GM21526 (cell line): ENCODE results near the gene ALDH3B1.
"Not testable (repeated sequence)": the region's sequence is repeated elsewhere in the genome, so short reads cannot be mapped to it uniquely, and the experiment has no call there.

Experiments used
- ATAC-seq: cut with Tn5 transposase; IDR thresholded peaks from one replicate; pipeline ENCODE4 v1.9.1; 2021; ENCODE audit warnings: moderate library complexity; ENCODE audit not compliant: unreplicated experiment, low FRiP score

The ALDH3B1 gene

GRCh38 chr11:68010090-68011041 lies at the start of gene ALDH3B1:
Gene ALDH3B1 (plus strand): TSS chr11:68010327. CDS start chr11:68015298, 4,971 bp downstream.
- ATAC-seq: no peak

- ATAC-seq: not testable (repeated sequence)
Observed at GRCh38 chr11:67963217-67963616, 46.9 kb upstream of the ALDH3B1 start.

GRCh38 chr11:67963879-67964278 lies 46.2 kb upstream of the ALDH3B1 start:
- ATAC-seq: not testable (repeated sequence)

GRCh38 chr11:67964746-67965145 lies 45.4 kb upstream of the ALDH3B1 start:
- not testable (repeated sequence) for ATAC-seq

GRCh38 chr11:67965830-67966348 lies 44.2 kb upstream of the ALDH3B1 start:
- not testable (repeated sequence) for ATAC-seq

GRCh38 chr11:67974746-67975145 lies 35.4 kb upstream of the ALDH3B1 start:
- ATAC-seq: not testable (repeated sequence)

GRCh38 chr11:67978766-67979418 lies 31.2 kb upstream of the ALDH3B1 start:
- not testable (repeated sequence) for ATAC-seq

- ATAC-seq: not testable (repeated sequence)
Observed at GRCh38 chr11:67981226-67981625, 28.9 kb upstream of the ALDH3B1 start.

- ATAC-seq: not testable (repeated sequence)
Observed at GRCh38 chr11:67982255-67982857, 27.8 kb upstream of the ALDH3B1 start.

- ATAC-seq: no peak
Observed at GRCh38 chr11:67983951-67984350, 26.2 kb upstream of the ALDH3B1 start.

- ATAC-seq: not testable (repeated sequence)
Observed at GRCh38 chr11:67985302-67985701, 24.8 kb upstream of the ALDH3B1 start.

- not testable (repeated sequence) for ATAC-seq
Observed at GRCh38 chr11:67990546-67991346, 19.4 kb upstream of the ALDH3B1 start.

- ATAC-seq: not testable (repeated sequence)
Observed at GRCh38 chr11:67991347-67992121, 18.6 kb upstream of the ALDH3B1 start.

- not testable (repeated sequence) for ATAC-seq
Observed at GRCh38 chr11:67993821-67994220, 16.3 kb upstream of the ALDH3B1 start.

- ATAC-seq: not testable (repeated sequence)
Observed at GRCh38 chr11:67994387-67994786, 15.7 kb upstream of the ALDH3B1 start.

- ATAC-seq: not testable (repeated sequence)
Observed at GRCh38 chr11:67995129-67995528, 15.0 kb upstream of the ALDH3B1 start.

GRCh38 chr11:67995579-67995978 lies 14.5 kb upstream of the ALDH3B1 start:
- not testable (repeated sequence) for ATAC-seq

GRCh38 chr11:67996051-67996450 lies 14.1 kb upstream of the ALDH3B1 start:
- no peak for ATAC-seq
